CD1c-positive myeloid dendritic cell (primary cell): ENCODE results near the gene SIPA1.
A peak's percentile ranks its signal among the peaks of the same experiment; 100 is the strongest.
"Not testable (repeated sequence)": the region's sequence is repeated elsewhere in the genome, so short reads cannot be mapped to it uniquely, and the experiment has no call there.

Source experiments
- DNase-seq: peaks from one replicate; pipeline ENCODE4 v3.0.0-alpha.2; 2016; ENCODE audit errors: extremely low spot score

SIPA1 gene

GRCh38 chr11:65623177-65623576 is 14.7 kb upstream of the SIPA1 start:
- DNase-seq: no peak

- no peak for DNase-seq
These were observed 13.9 kb upstream of the SIPA1 start for GRCh38 chr11:65623852-65624616.

DNA sequence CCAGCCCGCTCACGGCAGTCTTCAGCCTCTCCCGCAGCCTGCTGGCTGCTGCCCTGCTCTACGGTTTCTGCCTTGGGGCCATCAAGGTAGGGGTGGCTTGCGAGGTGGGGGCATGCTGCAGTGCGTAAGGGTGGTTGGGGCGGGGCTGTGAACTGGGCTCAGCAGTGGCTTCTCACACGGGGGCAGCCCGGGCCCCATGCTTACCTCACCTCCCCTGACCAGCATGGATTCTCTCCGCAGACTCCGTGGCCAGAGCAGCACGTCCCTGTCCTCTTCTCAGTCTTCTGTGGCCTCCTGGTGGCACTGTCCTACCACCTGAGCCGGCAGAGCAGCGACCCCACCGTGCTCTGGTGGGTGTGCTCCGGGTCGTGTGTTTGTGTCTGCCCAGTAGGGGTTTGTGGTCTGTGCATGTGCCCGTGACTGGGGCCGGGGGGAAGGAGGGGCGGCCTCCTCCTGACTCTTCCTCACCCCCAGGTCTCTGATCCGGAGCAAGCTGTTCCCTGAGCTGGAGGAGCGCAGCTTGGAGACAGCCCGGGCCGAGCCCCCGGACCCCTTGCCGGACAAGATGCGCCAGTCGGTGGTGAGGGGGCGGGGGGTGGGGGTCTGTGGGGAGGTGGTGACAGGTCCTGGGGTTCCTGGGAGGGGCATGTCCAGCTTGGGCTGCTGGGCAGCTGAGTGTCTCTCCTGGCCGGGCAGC is 12.8 kb upstream of the SIPA1 start:
- no peak for DNase-seq

DNA sequence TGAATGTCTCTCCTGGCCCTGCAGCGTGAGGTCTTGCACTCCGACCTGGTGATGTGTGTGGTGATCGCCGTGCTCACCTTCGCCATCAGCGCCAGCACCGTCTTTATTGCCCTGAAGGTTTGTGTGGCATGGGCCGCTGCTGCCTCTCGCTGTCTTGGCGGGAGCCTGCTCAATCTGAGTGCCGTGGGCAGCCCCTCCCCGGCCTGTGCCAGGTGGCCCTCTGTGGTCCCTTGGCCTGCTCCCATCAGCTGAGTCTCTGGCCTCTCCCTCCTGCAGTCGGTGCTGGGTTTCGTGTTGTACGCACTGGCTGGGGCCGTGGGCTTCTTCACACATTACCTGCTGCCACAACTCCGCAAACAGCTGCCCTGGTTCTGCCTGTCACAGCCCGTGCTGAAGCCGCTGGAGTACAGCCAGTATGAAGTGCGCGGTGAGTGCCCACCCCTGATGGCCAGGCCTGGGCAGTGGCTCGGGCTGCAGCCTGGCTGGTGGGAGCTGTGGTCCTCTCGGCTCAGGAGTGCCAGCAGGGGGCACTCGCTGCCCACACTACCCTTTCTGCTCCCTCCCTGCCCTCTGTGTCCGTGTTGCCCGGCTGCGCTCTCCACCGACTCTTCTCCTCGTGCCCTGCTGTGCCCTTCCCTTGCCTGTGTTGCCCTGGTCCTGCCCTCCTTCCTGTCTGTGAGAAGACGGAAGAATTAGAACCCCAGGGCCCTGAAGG is 12.1 kb upstream of the SIPA1 start:
- peak; percentile 67 for DNase-seq

DNA sequence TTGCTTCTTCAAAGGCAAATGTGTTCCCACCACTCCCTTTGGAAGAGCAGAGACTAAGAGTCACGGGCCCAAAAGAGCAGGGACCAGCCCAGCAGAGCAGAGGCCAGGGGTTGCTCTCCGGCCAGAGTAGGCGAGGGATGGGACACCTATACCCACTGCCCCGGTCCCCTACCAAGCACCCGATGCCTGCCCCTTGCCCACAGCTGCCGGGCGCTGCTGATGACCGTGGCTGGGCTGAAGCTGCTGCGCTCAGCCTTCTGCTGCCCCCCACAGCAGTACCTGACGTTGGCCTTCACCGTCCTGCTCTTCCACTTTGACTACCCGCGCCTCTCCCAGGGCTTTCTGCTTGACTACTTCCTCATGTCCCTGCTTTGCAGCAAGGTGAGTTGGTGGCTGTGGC is 10.7 kb upstream of the SIPA1 start:
- DNase-seq: no peak

DNA sequence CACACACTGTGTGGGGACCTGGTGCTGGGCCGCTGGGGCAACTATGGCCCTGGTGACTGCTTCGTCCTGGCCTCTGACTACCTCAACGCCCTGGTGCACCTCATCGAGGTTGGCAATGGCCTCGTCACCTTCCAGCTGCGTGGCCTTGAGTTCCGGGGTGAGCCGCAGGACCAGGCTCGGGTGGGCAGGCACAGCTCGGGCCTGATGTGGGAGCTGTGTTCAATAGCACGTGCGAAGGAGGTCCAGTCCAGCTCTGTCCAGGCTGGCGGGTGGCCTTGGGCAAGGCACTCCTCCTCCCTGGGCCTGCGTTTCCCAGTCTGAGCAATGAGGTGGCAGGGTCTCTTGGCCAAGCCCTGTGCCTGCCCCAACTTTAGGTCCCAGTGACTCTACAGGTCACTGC is 8.3 kb upstream of the SIPA1 start:
- DNase-seq: no peak

DNA sequence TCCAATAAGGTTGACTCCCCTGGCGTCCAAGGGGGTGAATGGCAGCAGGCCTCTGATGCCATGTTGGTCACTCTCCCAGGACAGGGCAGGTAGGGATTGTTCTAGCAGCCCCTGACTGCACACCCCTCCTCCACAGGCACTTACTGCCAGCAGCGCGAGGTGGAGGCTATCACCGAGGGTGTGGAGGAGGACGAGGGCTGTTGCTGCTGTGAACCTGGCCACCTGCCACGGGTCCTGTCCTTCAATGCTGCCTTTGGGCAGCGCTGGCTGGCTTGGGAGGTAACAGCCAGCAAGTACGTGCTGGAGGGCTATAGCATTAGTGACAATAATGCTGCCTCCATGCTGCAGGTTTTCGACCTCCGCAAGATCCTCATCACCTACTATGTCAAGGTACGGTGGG is 7.7 kb upstream of the SIPA1 start:
- no peak for DNase-seq

- no peak for DNase-seq
These were observed 4.4 kb upstream of the SIPA1 start for GRCh38 chr11:65633390-65634108.

- DNase-seq: no peak
These were observed 3.8 kb upstream of the SIPA1 start for GRCh38 chr11:65634109-65634436.

DNA sequence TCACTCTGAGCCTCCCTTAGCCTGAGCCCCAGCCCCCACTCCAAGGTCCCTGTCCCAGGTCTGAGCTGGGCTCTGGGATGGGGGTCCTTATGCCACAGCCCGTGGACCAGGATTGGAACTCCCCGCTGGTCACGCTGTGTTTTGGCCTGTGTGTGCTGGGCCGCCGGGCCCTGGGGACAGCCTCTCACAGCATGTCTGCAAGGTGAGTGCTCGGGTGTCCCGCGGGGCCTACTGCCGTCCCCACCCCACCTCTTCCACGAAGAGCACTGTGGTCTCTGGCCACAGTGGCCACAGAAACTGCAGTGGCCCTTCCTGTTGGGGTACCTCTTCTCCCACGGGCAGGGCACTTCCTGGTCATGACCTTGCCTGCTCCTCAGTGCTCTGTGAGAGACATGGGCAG is 3.5 kb upstream of the SIPA1 start:
- no peak for DNase-seq

GRCh38 chr11:65634905-65635731 is 2.8 kb upstream of the SIPA1 start:
- no peak for DNase-seq

GRCh38 chr11:65636108-65637031 is 1.5 kb upstream of the SIPA1 start:
- no peak for DNase-seq

- no peak for DNase-seq
These were observed 806 bp upstream of the SIPA1 start for GRCh38 chr11:65637032-65637557.

DNA sequence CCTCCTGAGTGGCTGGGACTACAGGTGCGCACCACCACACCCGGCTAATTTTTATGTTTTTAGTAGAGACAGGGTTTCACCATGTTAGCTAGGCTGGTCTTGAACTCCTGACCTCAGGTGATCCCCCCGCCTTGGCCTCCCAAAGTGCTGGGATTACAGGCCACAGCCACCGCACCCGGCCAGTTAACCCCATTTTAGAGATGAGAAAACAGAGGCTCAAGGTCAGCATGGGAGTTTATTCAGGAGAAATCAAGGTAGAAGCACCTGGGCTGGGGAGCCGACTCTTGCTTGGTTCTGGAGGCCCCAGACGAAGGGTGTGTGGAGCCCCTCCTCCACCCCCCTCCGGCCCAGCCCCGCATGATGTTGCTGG is 1.3 kb downstream of the SIPA1 start:
- DNase-seq: not testable (repeated sequence)

DNA sequence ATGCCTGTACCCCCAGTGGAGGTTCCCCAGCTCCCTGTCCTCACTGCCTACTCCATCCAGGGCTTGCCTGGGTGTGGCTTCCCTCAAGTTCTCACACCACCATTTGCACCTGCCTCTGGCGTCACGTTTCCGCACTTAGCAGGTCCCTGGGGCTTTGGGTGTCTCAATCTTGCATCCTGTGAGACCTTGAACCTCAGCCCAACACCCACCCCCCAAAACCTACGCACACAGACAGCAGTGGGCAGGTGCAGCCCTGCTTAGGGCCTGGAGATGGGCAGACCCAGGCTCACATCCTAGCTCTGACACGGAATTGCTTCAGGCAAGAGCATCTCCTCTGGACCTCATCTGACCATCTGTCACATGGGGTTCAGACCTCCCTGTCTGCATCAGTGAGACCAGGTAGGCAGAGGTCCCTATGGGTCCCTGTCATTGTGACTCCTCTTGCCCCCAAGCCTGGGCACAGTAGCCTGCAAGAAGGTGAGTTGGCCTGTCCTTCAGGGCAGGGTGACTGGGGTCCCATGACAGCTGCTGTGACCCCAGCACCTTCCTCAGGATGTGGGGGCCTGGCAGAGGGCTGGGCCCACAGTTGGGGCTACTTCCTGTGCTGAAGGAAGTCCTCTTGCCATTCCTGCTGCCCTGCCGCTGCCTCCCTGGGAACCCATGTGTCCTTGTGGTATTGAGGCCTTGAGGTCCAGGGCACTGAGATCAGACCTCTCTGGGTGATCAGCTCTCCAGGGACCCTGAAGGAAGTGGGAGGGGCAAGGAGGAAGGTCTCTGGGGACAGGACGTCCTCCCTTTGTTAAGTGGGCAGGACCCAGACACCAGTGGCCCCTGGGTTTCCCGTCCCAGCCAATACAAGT is 2.0 kb downstream of the SIPA1 start:
- DNase-seq: peak; percentile 29

GRCh38 chr11:65640483-65641296 is 2.8 kb downstream of the SIPA1 start:
- peak; percentile 75 for DNase-seq

GRCh38 chr11:65641297-65642013 is 3.6 kb downstream of the SIPA1 start:
- no peak for DNase-seq
